Lower leg skin (tissue), 3 donors: ENCODE measurements around the gene NR3C2.

Experiments
- POLR2A ChIP-seq, 2 donors: fragments of 450-650 bp; IDR thresholded peaks; one replicate each; pipeline ENCODE4 v1.6.1; 2016 to 2017; ENCODE audit warnings: antibody characterized with exemption in 2 of 2, mild to moderate bottlenecking in 1 of 2, moderate library complexity in 1 of 2
- TF ChIP-seq, protein P1 (sequence below), 3 donors: fragments of 450-650 bp; IDR thresholded peaks; one replicate each; pipeline ENCODE4 v1.5.1; 2016; ENCODE audit warnings: antibody characterized with exemption in 3 of 3, mild to moderate bottlenecking in 3 of 3, moderate library complexity in 2 of 3

DNA sequence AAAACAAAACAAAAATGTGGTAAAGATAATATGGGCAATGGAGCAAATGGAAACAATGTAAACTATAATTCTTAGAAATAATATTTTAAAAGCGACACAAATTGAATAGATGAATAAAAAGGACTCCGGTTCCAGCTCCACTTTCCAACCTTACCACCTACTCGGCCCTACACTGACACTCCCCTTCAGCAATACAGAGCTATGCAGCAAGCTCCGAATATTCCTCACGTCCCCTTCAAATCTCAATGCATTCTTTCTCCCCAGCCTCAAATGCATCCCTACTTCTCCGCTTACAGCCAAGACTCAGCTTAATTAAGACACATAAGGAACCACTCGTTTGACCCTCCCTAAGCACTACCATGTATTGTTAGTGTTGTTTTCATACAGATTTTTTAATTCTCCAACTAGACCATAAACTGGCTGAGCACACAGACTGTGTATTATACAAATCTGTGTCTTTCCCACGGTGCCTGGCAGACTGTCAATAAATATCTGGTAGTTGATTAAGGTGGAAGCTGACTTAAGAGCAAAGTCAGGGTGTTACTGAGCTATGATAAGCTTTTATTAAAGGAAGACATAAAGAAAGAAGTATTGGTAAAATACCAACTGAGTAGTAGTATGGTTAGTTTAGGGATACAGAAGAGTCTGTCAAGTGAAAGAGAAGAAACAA is 219.1 kb downstream of the NR3C2 start:
- no peak for TF ChIP-seq POLR2A (IDR thresholded peaks at IDR 0.05)
- TF ChIP-seq, protein P1, sequence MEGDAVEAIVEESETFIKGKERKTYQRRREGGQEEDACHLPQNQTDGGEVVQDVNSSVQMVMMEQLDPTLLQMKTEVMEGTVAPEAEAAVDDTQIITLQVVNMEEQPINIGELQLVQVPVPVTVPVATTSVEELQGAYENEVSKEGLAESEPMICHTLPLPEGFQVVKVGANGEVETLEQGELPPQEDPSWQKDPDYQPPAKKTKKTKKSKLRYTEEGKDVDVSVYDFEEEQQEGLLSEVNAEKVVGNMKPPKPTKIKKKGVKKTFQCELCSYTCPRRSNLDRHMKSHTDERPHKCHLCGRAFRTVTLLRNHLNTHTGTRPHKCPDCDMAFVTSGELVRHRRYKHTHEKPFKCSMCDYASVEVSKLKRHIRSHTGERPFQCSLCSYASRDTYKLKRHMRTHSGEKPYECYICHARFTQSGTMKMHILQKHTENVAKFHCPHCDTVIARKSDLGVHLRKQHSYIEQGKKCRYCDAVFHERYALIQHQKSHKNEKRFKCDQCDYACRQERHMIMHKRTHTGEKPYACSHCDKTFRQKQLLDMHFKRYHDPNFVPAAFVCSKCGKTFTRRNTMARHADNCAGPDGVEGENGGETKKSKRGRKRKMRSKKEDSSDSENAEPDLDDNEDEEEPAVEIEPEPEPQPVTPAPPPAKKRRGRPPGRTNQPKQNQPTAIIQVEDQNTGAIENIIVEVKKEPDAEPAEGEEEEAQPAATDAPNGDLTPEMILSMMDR (IDR thresholded peaks at IDR 0.05) = no peak
